GM21529 (cell line): ENCODE results near the gene LHX5.

Experiments used
- ATAC-seq: cut with Tn5 transposase; IDR thresholded peaks from one replicate; pipeline ENCODE4 v1.9.1; 2021; ENCODE audit not compliant: unreplicated experiment

Gene LHX5

DNA sequence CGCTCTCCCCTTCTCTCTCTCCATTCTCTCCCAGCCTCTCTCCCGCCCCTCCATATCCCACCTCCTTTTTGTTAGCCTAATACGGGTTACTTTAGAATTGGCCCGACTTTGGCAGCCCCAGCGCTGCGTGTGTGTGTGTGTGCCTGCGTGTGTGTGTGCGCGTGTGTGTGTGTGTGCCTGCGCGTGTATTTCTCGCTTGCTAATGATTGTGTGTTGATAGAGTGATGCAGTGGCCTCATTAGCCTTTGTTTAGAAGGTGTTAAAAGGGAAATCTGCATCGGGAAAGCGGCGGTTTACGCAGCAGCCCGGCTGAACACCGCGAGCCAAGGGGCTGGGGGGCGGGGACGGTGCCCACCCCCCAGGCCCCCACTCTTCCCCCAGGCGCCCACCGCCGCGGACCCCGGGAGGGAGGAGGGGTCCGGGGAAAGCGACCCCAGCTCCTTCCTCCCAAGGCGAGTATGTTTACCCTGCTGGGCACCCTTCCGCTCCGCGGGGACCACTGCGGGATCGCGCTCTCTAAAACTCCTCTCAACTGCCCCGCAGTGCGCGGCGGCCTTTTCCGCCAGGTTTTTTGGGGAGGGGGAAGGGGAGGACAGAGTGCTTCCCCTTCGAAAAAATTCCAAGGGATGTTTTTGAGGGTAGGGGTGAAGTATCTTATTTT lies 6.8 kb upstream of the LHX5 start:
- ATAC-seq: no peak

DNA sequence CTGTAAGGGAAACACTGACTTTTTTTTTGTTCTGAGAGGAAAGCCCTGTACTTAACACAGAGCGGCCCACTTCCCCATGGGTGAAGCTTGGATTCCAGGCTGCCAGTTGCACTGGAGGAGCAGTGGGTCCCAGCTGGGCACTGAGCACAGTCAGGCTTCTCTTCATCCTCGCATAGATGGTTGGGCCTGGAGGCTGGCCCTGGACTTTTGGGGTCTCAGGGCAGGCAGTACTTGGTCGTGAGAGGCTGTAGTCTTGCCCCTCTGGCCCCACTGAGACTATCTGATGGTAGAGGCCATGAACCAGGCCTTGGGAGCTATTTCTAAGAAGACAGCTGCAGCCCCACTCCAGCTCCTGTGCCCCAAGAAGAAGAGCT lies 6.2 kb upstream of the LHX5 start:
- ATAC-seq: no peak

DNA sequence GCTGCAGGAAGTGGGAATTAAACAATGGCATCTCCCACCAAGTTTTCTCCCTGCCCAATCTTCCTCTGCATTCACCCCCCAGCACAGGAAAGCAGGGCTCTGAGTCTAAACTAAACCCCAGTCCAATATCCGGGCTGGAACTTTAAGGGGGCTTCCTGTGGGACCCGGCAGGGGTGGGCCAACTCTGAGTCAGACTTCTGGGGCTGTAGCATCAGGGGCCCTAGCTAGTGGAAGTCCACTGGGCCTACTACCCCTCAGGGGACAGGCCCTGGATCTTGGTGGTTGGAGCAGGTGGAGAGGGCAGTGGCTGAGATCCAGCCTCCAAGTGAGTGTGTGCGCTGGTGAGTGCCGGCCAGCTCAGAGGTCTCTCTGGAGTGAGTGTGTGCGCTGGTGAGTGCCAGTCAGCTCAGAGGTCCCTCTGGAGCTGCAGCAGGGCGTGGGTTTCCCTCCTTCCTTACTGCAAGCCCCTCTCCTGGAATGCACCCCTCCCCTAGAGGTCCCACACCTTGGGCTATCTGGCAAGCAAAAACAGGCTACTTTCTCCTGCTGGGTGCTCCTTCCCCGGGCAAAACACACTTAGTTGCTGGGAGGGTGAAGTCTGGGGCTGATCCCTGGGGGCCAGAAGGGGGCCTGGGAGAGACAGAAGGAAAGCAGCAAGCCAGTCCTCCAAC lies 5.6 kb upstream of the LHX5 start:
- no peak for ATAC-seq

DNA sequence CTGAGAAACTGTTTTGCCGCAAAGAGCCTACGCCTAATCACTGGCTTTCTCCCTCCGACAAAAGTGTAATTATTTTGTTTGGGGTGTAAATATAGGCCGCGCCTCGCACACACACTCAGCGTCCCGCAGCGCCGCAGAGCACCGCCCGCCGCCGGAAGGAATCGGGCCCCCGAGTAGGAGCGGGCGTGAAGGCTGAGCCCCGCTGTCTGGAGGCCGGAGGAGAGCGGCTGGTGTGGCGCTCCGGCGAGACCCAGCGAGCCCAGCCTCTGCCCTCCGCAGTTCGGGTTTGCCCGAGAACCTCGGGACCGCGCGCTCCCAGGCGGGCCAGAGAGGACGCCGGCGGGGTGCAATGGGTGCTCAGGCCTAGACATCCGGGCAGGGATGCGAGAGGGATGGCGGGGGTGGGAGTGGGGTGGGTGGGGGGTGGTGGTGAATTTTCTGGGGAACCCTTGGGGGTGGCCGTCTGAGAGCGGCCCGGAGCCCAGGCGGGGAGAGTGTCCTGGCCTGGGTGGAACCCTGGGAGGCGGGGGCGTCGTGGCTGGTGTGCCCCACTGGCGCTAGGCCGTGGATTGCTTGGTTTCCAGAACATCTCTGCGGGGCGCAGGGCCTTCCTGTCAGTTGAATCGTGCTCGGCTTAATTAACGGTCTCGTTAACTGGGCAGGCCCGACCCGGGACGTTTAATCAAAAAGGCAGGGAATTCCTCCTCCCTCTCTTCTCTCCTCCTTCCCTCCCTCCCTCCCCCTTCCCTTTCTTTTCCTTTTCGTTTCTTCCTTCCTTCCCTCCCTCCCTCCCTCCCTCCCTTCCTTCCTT lies 4.7 kb upstream of the LHX5 start:
- no peak for ATAC-seq

DNA sequence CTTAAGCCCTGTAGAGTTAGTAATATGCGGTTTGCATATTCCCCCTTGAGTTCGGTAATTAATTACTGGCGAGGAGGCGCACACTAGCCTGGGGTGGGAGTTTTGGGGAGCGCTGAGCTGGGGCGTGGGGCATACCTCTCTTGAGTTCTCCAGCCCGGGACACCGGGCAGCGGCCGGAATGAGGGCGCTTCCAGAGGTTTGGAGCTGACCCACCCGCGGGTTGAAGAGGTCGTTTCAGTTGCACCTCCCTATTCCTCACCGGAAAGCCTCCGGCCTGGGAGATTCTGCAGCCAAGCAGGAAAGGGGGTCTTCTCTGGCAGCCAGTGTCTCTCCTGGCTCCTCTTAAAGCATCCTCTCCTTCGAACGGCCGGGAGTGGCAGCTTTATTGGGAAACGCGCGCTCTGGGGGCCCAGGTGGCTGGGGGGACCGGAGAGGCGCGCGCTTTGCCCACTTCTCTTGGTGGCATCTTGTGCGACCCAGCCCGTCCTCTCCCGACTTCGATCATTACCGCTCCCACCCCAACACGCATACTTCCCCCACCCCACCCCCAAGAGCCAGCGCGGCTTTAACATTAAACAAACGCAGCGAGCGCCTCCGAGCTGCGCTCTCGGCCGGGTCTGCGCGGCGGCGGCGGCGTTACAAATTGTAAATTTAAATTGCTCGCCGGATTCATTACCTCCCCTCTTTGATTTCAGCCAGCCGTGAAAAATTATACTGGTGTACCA lies 3.9 kb upstream of the LHX5 start:
- ATAC-seq: no peak

DNA sequence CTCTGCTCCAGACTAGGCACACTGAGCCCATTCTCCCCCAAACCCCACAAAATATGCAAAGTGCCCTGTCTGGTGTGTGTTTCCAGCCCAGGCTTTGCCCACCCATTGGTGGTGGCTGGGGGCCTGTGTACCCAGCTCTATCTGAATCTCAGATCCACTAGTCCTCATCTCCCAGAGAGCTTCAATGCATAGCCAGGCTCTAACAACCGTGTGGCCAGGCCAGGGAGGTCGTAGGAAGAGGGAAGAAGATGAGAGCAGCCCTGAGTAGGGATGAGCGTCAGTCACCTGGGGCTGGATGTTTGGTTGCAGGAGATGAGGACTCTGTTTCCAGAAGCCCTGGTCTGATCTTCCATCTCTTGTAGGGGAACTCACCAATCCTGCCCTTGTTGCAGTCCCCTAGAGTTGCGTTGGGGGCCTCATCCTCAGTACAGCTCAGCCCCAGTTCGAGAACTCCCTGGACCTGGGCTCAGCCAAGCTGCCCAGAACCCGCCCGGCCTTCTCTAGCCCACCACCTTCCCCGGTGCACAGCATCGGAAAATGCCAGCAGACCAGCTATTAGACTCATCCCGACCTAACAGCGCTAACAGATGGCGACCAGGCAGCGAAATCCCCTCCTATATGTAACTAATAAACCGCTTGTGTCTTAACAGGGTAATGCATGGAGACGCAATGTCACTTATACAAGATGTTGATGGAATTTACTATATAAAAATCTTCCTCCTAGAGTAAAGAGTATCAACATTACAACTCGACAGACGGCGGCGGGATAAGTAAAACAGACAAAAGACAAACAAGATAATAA lies 3.2 kb upstream of the LHX5 start:
- no peak for ATAC-seq

DNA sequence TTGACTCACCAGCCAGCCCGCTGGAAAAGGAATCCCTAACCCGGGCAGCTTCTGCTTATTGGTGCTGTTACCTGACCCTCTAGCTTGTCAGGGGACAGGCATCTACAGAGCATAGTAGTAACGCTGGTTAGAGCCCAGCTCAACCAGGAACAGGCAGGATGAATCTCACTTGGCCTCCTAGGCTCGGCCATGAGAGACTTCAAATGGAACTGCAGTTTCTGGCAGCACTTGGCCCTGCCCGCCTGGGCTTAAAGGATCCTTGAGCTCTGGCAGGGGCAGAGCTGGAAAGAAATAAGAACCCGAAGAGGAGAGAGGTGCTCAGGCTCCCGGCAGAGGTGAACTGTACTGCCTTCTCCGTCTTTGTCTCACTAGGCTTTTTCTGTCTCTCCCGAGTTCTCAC lies 2.3 kb upstream of the LHX5 start:
- ATAC-seq: no peak

DNA sequence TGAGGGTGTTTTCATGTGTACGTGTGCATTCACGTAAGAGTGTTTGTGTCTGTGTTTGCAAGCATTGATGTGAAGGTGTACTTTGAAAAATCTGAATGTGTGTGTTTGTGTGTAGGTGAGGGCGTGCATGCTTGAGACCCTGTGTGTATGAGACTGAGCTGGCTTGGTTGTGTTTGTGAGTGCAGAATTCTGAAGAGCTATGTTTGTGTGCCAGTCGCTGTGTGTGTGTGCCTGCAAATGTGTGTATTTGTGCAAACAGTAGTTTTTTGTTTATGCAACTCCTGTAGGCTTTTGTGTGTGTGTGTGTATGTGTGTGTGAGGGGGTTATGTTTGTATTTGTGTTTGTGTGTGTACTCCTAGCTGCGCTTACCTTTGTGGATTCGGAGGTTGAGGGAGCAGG lies 1.7 kb upstream of the LHX5 start:
- no peak for ATAC-seq

DNA sequence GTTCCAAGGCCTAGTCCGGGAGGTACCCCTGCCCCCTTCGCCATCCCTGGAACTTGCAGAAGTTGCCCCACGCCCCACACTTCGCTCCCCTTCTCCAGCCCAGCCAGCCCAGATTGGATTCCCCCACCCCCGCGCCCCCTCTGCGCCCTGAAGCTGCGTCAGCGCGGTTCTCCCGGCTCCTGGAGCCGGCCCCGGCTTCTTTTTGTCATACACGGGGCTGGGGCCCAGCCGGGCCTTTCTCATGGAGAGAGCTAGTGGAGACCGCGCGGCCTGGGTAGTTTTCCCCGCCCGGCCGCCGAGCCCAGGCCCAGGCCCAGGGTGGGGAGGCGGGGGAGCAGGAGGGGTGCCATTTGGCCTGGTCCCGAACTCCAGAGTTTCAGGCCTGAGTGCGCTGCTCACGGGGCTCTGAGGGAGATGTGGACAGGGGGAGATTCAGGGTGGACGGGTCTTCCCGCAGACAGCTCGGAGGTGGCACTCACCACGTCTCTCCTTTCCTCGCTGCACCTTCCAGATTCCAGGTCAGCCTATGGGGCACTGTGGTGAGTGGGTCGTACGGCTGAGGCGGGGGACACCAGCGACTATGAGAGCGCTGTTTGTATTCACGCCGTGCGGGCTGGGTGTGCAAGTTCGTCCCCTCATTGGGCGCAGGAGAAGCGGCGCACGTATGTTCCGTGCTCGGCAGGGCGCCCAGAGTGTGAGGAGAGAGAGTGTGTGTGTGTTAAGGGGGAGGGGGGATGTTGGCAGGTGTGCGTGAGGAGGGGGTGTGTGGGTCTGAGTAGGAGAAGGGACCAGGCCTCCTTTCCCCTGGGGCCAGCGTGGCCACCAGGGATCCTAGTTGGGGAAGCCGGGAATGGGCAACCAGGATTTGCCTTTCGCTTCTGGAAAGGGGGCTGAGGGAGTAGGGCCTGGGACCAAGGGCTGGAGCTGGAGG lies 785 bp upstream of the LHX5 start:
- no peak for ATAC-seq

DNA sequence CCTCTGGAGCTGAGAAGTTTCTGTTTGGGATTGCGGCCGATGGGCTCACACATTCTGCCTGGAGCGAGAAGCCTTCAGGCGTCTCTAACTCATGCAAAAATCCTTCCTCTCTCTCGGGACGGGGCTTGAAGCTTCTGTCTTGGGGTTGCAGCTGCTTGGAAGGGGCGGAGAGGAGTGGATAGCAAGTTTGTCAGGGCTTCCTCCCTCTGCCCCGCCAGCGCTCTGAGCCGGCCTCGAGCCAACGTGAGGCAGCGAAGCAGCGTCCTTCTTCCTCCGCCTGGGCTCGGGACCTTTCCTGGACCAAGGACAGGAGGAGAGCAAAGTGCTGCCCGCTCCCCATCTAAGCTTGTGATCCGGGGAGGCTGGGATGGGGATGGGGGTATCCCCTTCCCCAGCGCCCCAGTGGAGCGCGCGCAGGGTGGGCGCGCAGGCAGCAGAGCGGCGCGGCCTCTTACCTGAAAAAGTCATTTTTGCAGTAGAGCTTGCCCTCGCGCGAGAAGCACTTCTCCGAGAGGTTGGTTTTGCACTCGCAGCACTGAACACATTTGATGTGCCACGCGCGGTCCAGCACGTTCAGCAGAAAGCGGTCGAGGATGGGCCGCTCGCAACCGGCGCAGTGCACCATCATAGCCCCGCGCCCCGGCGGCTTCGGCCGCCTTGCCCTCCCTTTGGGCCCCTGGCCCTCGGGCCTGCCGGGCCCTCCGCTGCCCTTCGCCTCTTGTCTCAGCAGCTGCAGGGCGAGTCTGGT lies 626 bp downstream of the LHX5 start:
- ATAC-seq: no peak

DNA sequence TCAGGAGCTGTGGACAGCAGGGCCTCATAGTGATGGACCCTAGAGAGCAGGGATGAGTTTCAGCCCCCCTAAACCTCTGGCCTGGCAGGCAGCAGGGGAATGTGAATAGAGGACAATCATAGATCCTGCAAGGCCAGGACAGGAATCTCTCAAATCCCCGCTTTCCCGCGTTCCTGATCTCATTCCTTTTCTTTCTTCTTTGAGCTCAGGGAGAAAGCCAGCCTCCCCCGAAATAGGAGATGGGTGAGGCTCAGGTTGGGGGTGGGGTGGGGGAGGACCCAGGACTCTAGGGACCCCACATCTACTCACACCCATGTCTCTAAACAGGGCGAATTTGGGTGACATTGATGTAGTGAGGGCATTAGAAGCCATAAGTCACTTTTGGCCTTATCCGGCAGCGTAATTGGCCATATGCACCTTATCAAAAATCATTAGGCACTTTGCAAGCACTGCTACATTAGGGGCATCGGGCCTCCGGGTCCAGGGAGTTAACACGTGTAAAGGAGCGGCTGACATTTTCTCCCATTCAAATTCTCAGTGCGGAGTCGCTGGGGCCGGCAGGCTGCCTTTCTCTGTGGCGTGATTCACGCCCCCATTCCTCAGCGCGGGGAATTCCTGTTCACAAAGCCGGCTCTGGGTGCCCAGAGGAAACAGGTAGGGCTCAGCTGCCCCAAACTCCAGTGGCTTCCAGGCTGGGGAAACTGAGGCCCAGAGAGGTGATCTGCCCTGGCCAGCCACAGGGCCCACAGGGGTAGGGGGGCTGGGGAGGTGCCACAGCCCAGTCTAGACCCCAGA lies 1.5 kb downstream of the LHX5 start:
- no peak for ATAC-seq

DNA sequence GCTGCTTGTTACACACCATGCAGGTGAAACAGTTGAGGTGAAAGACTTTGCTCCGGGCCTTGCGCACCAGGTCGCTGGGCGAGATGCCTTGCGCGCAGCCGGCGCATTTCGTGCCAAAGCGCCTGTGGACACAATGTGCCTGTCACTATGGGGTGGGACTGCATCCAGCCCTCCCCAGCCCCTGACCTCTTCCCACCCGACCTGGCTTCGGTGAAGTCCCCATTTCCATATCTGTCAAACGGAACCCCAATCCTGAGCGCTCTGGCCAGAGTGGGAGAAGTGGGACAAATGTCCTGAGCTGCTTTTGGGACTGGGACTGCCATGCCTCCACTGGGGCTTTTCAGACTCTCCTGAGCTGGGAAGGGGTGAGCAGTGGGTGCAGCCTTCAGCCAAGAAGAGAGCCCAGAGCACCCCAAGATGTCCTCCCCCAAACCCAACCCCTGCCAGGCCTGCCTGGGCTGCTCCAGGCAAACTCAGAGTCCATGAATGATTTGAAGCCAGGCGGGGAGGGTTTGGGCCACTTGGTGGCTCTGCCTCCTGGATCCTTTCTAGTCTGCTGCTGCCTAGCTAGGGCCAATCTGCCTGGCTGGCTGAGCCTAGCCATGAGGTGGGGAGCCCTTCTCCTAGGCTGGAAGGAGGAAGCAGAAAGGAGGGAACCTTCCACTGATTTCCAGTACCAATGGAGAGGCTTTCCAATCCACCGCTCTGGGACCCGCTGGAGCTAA lies 2.3 kb downstream of the LHX5 start:
- ATAC-seq: no peak

DNA sequence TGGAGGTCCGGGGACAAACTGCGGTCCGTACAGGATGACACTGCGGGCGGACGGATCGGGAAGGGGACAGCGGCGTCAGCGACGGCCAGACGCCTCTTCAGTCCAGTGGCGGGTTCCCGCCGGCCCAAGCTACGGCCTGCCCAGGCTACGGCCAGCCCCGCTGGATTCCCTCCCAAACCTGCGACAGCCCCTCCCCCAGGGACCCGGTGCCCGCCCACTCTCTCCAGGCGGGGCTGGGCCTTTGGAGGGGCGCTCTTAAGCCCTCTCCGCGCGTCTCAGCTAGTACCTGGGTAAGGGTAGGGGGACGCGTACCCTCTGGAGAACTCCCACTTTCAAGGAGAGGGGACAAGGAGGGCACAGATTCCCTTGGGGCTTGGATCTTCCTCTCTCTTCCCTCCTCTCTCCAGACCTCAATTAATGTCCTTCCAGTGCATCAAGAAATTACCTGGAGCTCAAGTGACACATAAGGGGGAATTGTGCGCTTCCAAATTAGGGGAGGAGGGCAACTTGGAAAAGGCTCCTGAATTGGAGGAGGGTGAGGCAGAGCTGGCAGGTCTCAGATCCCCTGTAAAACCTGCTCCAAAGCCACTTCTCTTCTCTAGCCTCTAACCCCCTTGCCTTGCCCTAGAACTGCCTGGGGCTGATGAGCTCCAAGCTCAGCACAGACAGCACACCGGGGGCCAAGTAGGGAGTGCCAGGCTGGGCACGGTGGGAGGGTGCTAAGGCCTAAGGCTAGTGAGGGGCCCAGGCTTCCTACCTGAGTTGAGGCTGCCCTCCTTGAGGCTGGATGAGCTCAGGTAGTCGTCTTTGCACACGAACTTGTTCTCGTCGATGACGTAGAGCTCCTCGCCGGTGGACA lies 3.1 kb downstream of the LHX5 start:
- ATAC-seq: no peak

DNA sequence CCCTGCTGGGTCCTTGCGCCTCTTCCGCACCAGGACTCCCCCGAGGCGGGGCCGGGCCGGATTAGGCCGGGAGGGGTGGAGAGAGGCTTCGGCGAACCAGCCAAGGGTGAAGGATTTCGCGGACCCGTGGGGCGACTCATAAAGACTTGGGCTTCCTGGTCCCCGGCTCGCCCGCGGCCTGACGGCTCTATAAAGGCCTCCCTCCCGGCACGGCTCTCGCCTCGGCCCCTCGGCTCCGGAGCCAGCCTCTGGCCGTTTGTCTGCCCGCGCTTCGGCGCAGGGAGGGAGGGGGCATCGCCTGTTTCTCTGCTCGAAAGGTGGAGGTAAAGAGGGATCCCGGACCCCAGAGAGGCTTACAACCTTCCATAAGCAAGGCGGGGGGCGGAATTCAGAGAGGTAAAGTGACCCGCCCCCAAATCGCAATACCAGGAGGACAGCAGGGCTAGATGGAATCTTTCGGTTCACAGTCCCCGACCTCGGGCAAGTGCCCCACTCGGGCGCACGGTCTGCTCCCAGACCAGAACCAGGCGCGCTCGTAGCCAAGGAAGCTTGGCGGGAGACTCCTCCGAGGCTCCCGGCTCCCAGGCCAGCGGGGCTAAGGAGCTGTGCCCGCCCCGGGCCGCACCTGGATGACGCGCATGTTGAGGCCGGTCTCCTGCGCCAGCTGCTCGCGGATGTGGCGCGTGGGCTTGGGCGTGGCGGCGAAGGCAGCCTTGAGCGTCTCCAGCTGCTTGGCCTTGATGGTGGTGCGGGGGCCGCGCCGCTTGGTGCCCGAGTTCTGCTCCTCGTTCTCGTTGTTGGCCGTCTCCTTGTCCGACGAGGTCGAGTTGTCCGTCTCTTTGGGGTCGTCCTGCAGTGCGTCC lies 3.9 kb downstream of the LHX5 start:
- ATAC-seq: no peak

DNA sequence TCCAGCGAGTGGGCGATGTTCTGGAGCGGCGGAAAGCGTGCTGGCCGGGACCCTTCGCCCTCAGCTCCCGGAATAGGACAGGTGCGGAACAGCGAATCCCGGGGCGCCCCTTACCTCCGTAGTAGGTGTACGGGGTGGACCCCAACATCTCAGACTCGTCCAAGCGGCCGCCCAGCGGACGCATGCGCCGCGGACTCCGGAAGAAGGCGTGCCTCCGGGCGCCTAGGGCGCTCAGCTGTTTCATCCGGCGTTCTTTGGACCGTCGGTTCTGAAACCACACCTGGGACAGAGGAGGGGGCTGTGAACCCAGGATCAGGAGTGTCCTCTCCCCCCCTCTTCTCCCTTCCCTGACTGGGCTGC lies 4.5 kb downstream of the LHX5 start:
- no peak for ATAC-seq
